ENCODE results near the gene LILRA6.

DNA sequence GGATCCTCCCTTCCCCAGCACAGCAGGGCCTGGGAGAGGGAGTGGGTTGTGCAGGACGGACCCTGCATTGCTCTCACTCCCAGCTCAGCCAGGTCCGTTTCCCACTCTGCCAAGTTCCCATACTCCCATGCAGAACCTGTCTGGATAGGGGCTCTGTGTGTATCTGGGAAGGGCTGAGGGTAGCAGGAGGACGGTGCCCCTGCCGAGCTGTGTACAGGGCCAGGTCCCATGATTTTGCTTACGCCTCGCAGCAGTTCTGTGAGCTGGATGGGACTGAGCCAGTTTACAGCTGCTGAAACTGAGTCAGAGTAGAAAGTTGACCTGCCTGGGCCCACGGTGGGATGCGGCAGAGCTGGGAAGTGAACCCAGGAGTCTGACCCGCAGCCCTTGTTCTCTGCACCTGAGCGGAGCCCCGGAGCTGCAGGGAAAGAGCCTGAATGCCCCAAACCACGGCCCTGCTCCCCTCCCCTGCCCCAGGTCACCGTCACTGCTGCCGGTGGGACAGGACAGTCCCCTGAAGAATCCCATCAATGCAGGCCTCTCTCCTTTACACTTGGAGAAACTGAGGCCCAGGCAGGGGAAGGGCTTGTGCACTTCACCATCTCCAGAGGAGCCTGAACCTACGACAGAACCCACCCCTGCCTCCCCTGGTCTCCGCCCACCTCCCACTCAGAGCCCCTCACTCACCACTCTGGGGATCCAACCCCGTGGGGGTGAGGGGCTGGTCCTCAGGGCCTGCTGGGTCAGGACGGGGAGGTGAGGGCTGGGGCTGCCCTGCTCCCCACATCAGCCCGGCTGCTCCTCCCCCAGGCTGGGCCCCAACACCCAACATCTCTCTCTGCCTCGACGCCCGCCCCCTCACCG lies 11.0 kb upstream of the LILRA6 start:
- TF ChIP-seq POLR2A (IDR thresholded peaks at IDR 0.05; ENCODE audit: low read length) (no peak), GATA1 (IDR thresholded peaks at IDR 0.05; ENCODE audit: low read depth, low read length) (no peak)
